IMR-90 (cell line): ENCODE data around the gene TMEM100. TPM values are rescaled to one million over a fixed set of nuclear protein-coding genes. Genes with fewer than 3 reads are reported as not detected.

Source experiments
- ATAC-seq: fragments of 200-7000 bp; cut with Tn5 transposase; 2 replicates; pipeline ENCODE4 v1.9.1; 2020; ENCODE audit warnings: low read depth, mild to moderate bottlenecking, moderate library complexity
- BruUV-seq: library from RNA; stranded (reverse); fragments of 400-500 nt; replicated peaks from 2 replicates; lab custom pipeline; 2021; lab: Mats Ljungman, UMichigan
- CTCF ChIA-PET: fragments of 300-600 bp; formaldehyde crosslinking; extraction: SDS; loops from one replicate; lab custom pipeline; 2021; ENCODE audit warnings: antibody characterized with exemption; lab: Yijun Ruan, JAX
- POLR2A ChIA-PET: fragments of 300-600 bp; sonication (Branson Sonifier 250); formaldehyde crosslinking; loops from one replicate; lab custom pipeline; 2022; ENCODE audit warnings: antibody characterized with exemption; ENCODE audit not compliant: unreplicated experiment; lab: Charles Lee
- DNase-seq: peaks from one replicate; pipeline ENCODE4 v3.0.0; 2013
- H2AFZ ChIP-seq: replicated peaks from 2 replicates; pipeline ENCODE3; 2013; ENCODE audit warnings: low read length, mild to moderate bottlenecking; ENCODE audit not compliant: poor library complexity
- H2AK5ac ChIP-seq: 2 replicates; pipeline ENCODE4 v1.6.1; 2013; ENCODE audit warnings: low read depth, low read length, inconsistent platforms
- H2AK9ac ChIP-seq: replicated peaks from 2 replicates; pipeline ENCODE3; 2013; ENCODE audit warnings: mild to moderate bottlenecking, low read depth, low read length, moderate library complexity; ENCODE audit not compliant: poor library complexity
- H2BK120ac ChIP-seq: 2 replicates; pipeline ENCODE4 v1.6.1; 2013; ENCODE audit warnings: low read depth, low read length, inconsistent platforms
- H2BK15ac ChIP-seq: 3 replicates; pipeline ENCODE4 v1.6.1; 2013; ENCODE audit warnings: low read depth, low read length, inconsistent platforms
- H2BK20ac ChIP-seq: 2 replicates; pipeline ENCODE4 v1.6.1; 2013; ENCODE audit warnings: low read depth, mild to moderate bottlenecking, inconsistent platforms, low read length, moderate library complexity
- H2BK5ac ChIP-seq: 2 replicates; pipeline ENCODE4 v1.6.1; 2013; ENCODE audit warnings: mild to moderate bottlenecking, low read depth, low read length, inconsistent platforms; ENCODE audit not compliant: poor library complexity, severe bottlenecking
- H3K14ac ChIP-seq: replicated peaks from 2 replicates; pipeline ENCODE4 v1.6.1; 2013; ENCODE audit warnings: low read depth, low read length, inconsistent platforms
- H3K18ac ChIP-seq: 2 replicates; pipeline ENCODE4 v1.6.1; 2013; ENCODE audit warnings: low read depth, low read length, control low read depth
- H3K23ac ChIP-seq: 2 replicates; pipeline ENCODE4 v1.6.1; 2013; ENCODE audit warnings: low read depth, low read length, inconsistent platforms
- H3K27ac ChIP-seq: 2 replicates; pipeline ENCODE4 v1.5.1; 2013; ENCODE audit warnings: mild to moderate bottlenecking, control low read depth, low read length; ENCODE audit not compliant: insufficient read depth
- H3K27me3 ChIP-seq: 2 replicates; pipeline ENCODE4 v1.6.1; 2013; ENCODE audit warnings: low read length; ENCODE audit not compliant: control insufficient read depth, insufficient read depth
- H3K36me3 ChIP-seq: 2 replicates; pipeline ENCODE4 v1.6.1; 2013; ENCODE audit warnings: low read length, mixed read lengths; ENCODE audit not compliant: control insufficient read depth, insufficient read depth
- H3K4ac ChIP-seq: 2 replicates; pipeline ENCODE4 v1.6.1; 2013; ENCODE audit warnings: low read depth, low read length, inconsistent platforms
- H3K4me1 ChIP-seq: 2 replicates; pipeline ENCODE4 v1.6.1; 2013; ENCODE audit warnings: low read length, mixed read lengths; ENCODE audit not compliant: control insufficient read depth, insufficient read depth
- H3K4me2 ChIP-seq: 2 replicates; pipeline ENCODE4 v1.6.1; 2013; ENCODE audit warnings: low read depth, mild to moderate bottlenecking, control low read depth, low read length, moderate library complexity
- H3K4me3 ChIP-seq: 2 replicates; pipeline ENCODE4 v1.5.1; 2013; ENCODE audit warnings: low read depth, mild to moderate bottlenecking, control low read depth, low read length, moderate library complexity; ENCODE audit not compliant: insufficient read depth
- H3K56ac ChIP-seq: 2 replicates; pipeline ENCODE4 v1.6.1; 2013; ENCODE audit warnings: low read length, inconsistent platforms; ENCODE audit not compliant: insufficient read depth; ENCODE audit errors: extremely low read depth
- H3K79me1 ChIP-seq, 2 experiments: 2 replicates each; pipeline ENCODE4 v1.6.1; 2013; ENCODE audit warnings: low read length in 2 of 2, inconsistent platforms in 1 of 2, low read depth in 1 of 2
- H3K9ac ChIP-seq: 2 replicates; pipeline ENCODE4 v1.6.1; 2013; ENCODE audit warnings: low read depth, low read length, control low read depth
- H3K9me1 ChIP-seq: 2 replicates; pipeline ENCODE4 v1.6.1; 2013; ENCODE audit warnings: low read length, inconsistent platforms; ENCODE audit not compliant: insufficient read depth
- H3K9me3 ChIP-seq: 2 replicates; pipeline ENCODE4 v1.6.1; 2013; ENCODE audit warnings: low read length; ENCODE audit not compliant: control insufficient read depth, insufficient read depth
- H4K20me1 ChIP-seq: 2 replicates; pipeline ENCODE4 v1.6.1; 2013; ENCODE audit warnings: low read length, inconsistent platforms; ENCODE audit not compliant: insufficient read depth
- H4K5ac ChIP-seq: 2 replicates; pipeline ENCODE4 v1.6.1; 2013; ENCODE audit warnings: mild to moderate bottlenecking, low read depth, low read length, control low read depth
- H4K8ac ChIP-seq, 2 experiments: 2 replicates each; pipeline ENCODE4 v1.6.1; 2013; ENCODE audit warnings: low read depth in 2 of 2, low read length in 2 of 2, control low read depth in 1 of 2, inconsistent platforms in 1 of 2
- H4K91ac ChIP-seq: 2 replicates; pipeline ENCODE4 v1.6.1; 2013; ENCODE audit warnings: low read depth, low read length, inconsistent platforms; ENCODE audit not compliant: insufficient read depth
- ELK1 ChIP-seq: fragments of 150-350 bp; IDR thresholded peaks from 2 replicates; pipeline ENCODE4 v1.6.1; 2016; ENCODE audit warnings: low read depth, mild to moderate bottlenecking, low read length, moderate library complexity, borderline replicate concordance
- MAZ ChIP-seq: IDR thresholded peaks from 2 replicates; pipeline ENCODE4 v1.6.1; 2012; ENCODE audit warnings: low read depth, mild to moderate bottlenecking, low read length, improper control_type of control experiment, moderate library complexity, borderline replicate concordance
- RCOR1 ChIP-seq: IDR thresholded peaks from 2 replicates; pipeline ENCODE4 v1.6.1; 2012; ENCODE audit warnings: mild to moderate bottlenecking, low read length, improper control_type of control experiment; ENCODE audit not compliant: insufficient replicate concordance
- RFX5 ChIP-seq: IDR thresholded peaks from 2 replicates; pipeline ENCODE4 v1.8.0; 2012; ENCODE audit warnings: low read depth, mild to moderate bottlenecking, low read length, moderate library complexity
- WGBS, 2 experiments: methylation state at CpG; one replicate each; pipeline versions ENCODE4 v1.1.5 to v1.1.7; 2013; ENCODE audit warnings: missing lambda C conversion rate in 2 of 2; ENCODE audit not compliant: insufficient read length in 1 of 2; ENCODE audit errors: extremely low coverage in 2 of 2; 5-methylcytosine and 5-hydroxymethylcytosine counted together
- dilution Hi-C: fragments of 300-500 bp; cut with HindIII; formaldehyde crosslinking; loops from one replicate; pipeline ENCODE4 v1.14.3; 2018; ENCODE audit warnings: low sequenced_read_pairs; ENCODE audit not compliant: unreplicated experiment
- in situ Hi-C: fragments of 300-500 bp; cut with MboI; formaldehyde crosslinking; loops from 3 replicates; pipeline ENCODE4 v1.14.3; 2019; ENCODE audit warnings: low sequenced_read_pairs, inconsistent platforms, mixed read lengths
- intact Hi-C: fragments of 100-400 bp; cut with micrococcal nuclease; formaldehyde crosslinking; loops from 2 replicates; pipeline ENCODE4 v1.10.0; 2022
- polyA plus RNA-seq, 3 experiments: library from polyadenylated mRNA; depleted of rRNA; stranded (reverse); fragments of >200 nt; gene quantifications; 2 replicates each; pipeline ENCODE4 v1.2.3, GENCODE V29; 2012; ENCODE audit warnings: low replicate concordance in 1 of 3
- total RNA-seq: library from RNA; depleted of rRNA; stranded (reverse); fragments of >200 nt; gene quantifications from 2 replicates; pipeline ENCODE4 v1.2.3, GENCODE V29; 2012

TMEM100 gene
- total and polyA plus RNA-seq, 2 of the 4 experiments (the other 2 are of a cell fraction), result 0.21 to 0.36 TPM

GRCh38 chr17:55720919-55721836, 1.5 kb downstream of the TMEM100 start:
- Histone ChIP-seq H3K23ac (no peak overlapping the region), H3K4me1 (peaks cover 2% of the 10 kb centered on the region), H3K36me3 (no peaks in the 10 kb centered on the region), H4K91ac (no peak overlapping the region), H2AFZ (no peak overlapping the region), H2AK5ac (no peak overlapping the region), H3K18ac (no peak overlapping the region), H2BK120ac (no peak overlapping the region), H4K5ac (no peak overlapping the region), H3K4me2 (no peak overlapping the region), H3K9ac (no peak overlapping the region), H4K20me1 (no peaks in the 10 kb centered on the region), H2AK9ac (no peak overlapping the region), H3K4ac (no peak overlapping the region), H3K27me3 (peaks cover 4% of the 10 kb centered on the region; the same call in 1 of the 2 replicates), H3K4me3 (no peak overlapping the region), H3K27ac (no peak overlapping the region), H3K14ac (no peak overlapping the region), H3K79me1 (no peaks in the 10 kb centered on the region), H2BK5ac (no peak overlapping the region), H2BK20ac (no peak overlapping the region), H3K9me1 (no peaks in the 10 kb centered on the region; the same call in 1 of the 2 replicates), H3K9me3 (no peaks in the 10 kb centered on the region), H4K8ac (no peak overlapping the region), H3K56ac (no peak overlapping the region), H2BK15ac (no peak overlapping the region)
- no peak for TF ChIP-seq RCOR1
- TF ChIP-seq ELK1, result no peak
- TF ChIP-seq MAZ, result no peak
- TF ChIP-seq RFX5, result no peak
- CTCF ChIA-PET, result no interaction called here
- in situ Hi-C loops (loop anchor here (5.0 kb wide), 1 partner anchor 194 kb away; no protein-coding TSS in a partner anchor), dilution Hi-C loops (no loop called here), intact Hi-C loops (no loop called here)
- BruUV-seq, result no TSS peak
- ATAC-seq (no peak), DNase-seq (no peak)
- WGBS, 2 experiments, result 100% methylated on average over 1 of the region's 6 CpGs; no CpG with 5 or more reads in 1 of the 2 experiments
- POLR2A ChIA-PET, result interaction anchor here (0.5 to 0.6 kb wide), 2 partner anchors 24 to 497 kb away, joined by 4 to 5 read pairs; no protein-coding TSS in a partner anchor
